EL (cell line): ENCODE data around the gene SALL1.

ENCODE experiments used
- DNase-seq: peaks from one replicate; pipeline ENCODE4 v3.0.0-alpha.2; 2016

Gene SALL1

DNA sequence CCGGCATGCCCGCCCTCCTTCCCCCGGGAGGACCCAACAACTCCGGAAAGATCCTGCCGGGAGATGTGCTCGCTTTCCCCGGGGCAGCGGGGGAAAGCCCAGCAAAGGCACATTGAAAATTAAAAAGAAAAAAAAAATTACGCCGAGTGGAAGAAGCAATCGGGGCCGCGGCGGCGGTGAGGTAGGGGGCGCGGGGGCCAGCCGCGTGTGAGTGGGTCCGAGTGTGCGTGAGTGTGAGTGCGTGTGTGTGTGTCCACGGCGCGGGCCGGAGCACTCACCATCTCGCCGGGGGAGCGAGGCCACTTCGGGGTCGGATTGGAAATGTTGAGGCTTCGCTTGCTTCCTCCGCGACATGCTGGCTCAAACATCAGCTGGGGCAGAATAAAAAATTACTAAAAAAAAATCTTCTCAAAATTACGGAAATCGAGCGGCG, at the start of gene SALL1:
TSS of gene SALL1 (minus strand) at position 383 of the 433 bp plus-strand sequence. CDS start at position 354, 29 bp downstream.
- DNase-seq = peak; percentile 24

GRCh38 chr16:51200793-51201192, 49.7 kb upstream of the SALL1 start:
- DNase-seq = no peak

DNA sequence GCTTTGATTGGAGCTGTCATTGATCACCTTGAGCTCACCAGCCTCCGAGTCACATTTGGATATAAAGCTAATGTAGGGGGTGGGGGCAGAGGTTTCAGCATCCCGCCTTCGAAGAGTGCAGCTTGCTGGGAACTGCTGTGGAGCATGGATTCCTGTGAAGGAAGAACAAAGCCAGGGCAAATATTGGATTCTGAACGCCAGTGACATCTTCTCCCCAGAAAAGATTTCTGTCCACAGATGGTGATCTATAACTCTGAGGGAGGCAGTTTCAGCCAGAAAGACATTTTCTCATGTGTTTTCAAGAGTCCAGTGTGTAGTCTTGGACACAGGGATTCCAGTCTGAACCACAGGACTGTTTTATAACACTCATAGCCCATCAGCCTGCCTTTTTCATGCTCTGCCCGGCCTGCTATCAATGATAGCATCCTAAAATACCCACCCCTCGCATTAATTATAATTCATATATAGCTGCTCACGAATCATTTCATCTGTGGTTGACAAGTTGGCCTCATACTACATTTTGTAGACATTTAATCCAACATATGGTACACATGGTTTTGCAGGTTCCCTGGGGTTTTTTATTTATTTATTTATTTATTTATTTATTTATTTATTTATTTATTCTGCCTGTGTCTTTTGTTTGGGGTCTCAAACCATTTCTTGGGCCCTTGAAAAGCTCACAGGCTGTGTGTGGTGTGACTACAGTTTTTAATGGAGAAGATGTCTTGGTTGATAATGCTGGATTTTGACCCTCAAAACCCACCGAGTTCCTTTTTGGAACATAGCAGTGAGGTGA, 47.1 kb upstream of the SALL1 start:
- no peak for DNase-seq

DNA sequence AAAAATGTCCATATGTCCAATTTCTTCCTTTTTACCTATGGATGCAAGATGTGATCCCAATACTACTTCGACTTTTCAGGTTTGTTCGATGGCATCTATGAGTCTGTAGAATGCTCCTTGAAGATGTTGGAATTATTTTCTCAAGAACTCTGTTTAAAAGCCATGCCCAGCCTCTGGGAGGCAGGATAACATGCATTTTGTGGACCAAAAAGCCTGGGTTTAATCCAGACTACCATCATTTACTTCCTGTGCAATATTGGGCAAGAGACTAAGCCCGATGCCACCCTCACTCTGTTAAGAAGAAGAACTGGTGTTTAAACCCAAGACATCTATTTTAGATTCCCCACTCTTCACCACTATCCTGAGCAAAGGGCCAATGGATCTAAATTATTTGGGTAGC, 42.8 kb upstream of the SALL1 start:
- no peak for DNase-seq

DNA sequence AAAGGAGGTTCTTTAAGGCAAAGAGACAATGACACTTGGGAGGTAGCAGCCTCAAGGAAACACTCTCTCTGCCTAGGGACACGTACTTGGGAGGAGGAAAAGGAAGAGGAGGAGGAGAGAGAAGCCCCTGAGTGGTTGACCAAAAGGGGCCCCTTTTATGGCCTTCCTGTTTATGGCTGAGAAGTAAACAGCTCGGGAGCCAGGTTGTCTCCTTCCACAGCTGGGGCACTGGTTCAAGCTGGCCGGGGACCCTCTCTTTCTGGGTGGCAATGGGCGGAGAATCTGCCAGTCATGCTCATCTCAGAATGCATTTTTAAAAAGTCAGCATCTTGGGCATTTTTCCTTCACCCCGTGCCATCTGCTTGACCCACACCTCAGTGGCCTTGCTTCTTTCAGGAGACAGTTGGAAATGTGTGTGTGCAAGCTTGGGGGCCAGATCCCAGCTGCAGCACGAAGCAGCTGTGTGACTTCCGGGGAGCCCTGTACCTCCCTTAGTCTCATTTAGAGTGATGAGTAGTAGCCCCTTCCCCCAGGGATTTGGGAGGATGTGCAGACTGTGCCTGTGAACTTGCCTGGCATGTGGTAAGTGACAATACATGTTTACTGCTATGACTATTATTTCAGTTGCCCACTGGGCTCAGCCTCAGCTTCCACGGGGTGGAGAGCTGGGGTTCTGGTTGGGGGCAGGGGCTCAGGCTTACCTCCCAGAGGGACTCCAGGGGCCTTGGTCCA, 33.8 kb upstream of the SALL1 start:
- no peak for DNase-seq

- peak; percentile 2 for DNase-seq
These were observed 30.4 kb upstream of the SALL1 start for GRCh38 chr16:51181503-51181811.

DNA sequence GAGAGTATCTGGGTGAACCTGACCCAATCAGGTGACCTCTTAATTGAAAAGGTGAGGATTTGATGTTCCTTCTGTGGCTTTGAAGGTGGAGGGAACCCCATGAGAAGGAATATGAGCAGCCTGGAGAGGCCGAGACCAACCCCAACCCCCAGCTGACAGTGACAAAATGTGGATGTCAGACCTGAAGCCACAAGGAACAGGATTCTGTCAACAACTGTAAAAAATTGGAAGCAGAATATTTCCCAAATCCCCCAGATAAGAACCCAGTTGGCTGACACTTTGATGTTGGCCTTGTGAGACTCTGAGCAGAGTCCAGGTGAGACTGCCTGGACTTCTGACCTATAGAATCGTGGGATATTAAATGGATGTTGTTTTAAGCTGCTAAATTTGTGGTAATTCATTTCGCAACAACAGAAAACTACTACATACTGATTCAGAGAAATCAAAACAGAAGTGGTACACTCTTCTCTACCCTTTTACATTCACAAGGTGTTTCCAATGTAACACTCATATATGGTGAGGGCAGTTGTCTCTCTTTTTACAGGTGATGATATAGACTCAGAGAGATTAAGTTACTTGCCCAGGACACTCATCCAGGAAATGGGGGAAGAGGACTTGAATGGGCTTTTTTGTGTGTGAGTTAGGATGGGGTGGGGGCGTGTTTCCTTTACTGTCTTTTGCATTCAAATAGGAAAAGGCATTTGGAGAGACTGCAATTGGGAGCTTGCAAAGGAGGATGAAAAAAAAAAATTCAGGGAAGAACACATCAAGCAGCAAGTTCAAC, 29.8 kb upstream of the SALL1 start:
- DNase-seq = no peak

DNA sequence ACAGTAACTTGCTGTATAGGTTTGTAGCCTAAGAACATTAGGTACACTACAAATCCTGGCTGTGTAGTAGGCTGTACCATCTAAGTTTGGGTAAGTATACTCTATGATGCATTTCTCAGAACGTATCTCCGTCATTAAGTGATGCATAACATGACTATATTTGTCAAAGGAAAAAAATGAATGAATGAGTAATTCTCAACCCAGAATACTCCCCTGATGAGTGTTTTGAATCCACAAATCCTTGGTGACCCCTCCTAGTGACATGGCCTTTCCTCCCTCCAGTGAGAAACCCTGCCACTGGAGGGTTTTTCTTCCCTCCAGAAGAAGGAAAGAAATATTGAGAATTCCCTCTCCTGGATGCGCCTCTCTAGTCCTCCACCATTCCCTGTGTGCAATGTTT, 24.0 kb upstream of the SALL1 start:
- peak; percentile 12 for DNase-seq

- DNase-seq = no peak
These were observed 21.3 kb upstream of the SALL1 start for GRCh38 chr16:51172368-51172767.

GRCh38 chr16:51168755-51169154, 17.7 kb upstream of the SALL1 start:
- no peak for DNase-seq

DNA sequence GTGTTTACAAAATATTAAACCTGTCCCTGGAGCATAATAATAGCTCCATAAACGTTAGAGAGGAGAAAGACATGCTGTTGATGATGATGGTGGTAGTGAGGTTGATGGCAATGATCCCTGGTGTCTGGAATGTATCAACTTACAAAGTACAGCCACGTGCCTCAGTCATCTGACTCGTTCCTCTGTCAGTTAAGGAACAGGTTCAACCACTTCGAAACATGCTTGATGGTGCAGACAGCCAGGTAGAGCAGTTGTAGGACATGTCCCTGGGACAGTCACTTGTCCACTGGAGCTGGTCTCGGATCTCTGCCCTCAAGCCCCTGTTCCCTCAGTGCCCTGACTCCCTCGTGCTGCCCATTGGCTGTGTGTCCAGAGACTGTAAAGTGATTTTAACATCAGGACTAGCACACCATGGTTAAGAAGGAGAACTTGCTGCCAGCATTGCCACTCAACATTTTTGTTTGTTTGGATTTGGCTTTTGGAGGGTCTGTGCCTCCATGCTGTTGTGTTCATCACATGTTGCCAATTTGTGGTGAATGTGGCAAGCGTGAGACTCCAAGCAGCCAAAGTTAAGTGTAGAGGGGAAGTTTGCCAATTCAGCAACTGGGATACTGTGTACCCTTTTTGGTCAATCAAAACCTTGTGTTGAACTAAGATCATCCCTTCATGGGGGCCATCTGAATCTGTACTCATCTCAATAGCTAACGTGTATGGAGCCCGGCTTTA, 16.3 kb upstream of the SALL1 start:
- DNase-seq = no peak

- DNase-seq = no peak
These were observed 15.5 kb upstream of the SALL1 start for GRCh38 chr16:51166541-51166940.

GRCh38 chr16:51166091-51166490, 15.0 kb upstream of the SALL1 start:
- DNase-seq = no peak

- DNase-seq = no peak
These were observed 14.0 kb upstream of the SALL1 start for GRCh38 chr16:51165043-51165442.

DNA sequence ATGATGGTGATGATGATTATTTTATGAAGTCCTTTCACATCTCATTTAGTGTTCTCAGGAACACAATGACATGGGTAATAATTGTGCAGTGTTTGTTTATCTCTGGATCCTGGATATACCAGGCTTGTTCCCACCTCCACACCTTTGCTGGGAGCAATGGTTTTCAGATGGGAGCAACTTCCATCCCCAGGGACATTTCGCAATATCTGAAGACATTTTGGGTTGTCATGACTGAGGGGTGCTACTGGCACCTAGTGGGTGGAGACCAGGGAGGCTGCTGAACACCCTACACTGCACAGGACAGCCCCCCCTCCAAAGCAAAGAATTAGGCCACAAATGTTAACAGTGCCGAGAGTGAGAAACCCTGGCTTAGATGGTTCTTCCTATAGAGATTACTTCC, 13.5 kb upstream of the SALL1 start:
- DNase-seq = no peak

- DNase-seq = peak; percentile 65
These were observed 13.0 kb upstream of the SALL1 start for GRCh38 chr16:51163894-51164566.

GRCh38 chr16:51163366-51163765, 12.3 kb upstream of the SALL1 start:
- DNase-seq = peak; percentile 36

DNA sequence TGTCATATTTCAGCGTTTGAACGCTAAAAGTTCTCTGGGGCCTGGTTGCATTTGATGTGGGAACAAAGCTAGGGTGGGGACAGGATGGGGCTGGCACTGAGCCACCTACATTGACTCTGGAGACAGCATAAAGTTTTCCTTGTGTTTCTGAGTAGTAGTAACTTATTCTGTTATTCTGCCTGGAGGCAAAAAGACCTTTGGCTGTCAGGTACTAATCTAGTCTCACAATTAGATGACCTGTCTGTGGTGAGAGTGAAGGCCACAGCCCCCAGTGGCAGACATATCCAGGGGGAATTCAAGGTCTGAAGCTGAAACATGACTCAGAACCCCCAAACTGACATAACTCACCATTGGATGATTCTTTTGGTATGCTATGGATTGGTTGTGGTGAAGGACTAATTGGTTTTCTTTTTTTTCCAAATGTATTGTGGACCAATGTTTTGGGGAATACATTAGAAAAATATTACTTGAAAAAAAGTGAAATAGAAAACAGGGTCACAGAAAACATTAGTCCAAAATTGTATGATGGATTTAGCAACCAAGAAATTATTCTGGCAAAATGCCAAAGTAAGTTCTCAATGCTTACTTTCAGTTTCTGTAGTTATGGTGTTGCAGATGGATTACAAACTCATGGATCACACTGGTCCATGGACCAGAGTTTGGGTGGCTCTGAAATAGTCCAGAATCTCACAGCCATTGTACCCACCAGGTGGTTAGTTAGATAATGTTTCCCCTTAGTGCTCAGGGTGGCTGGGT, 10.5 kb upstream of the SALL1 start:
- peak; percentile 27 for DNase-seq

GRCh38 chr16:51159865-51160264, 8.8 kb upstream of the SALL1 start:
- DNase-seq = no peak

DNA sequence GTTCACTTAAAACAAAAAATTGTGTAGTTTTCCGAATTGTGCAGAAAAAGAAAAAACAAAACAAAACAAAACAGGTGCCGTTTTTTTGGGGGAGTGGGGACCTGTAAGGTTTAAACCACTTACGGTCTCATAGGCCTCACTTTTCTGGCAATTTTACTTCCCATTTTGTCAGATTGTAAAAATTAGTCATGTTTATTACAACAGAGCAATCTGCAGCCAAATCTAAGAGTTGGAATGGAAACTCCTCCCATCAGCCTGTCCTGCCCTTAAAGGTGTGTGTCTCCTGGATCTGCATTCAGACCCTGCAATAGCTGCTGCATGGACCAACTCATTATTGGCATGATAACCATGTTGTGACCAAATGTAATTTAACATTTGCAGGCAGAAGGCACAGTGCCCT, 8.2 kb upstream of the SALL1 start:
- no peak for DNase-seq

- DNase-seq = no peak
These were observed 6.6 kb upstream of the SALL1 start for GRCh38 chr16:51157698-51158097.

- DNase-seq = no peak
These were observed 5.7 kb upstream of the SALL1 start for GRCh38 chr16:51156807-51157200.
